Hematopoietic multipotent progenitor cell treated with erythropoietin and hydrocortisone succinate and interleukin-3 and kit ligand, for 6 days (in vitro differentiated cells): ENCODE results near the gene JAK1.
A peak's percentile ranks its signal among the peaks of the same experiment; 100 is the strongest.

Source experiments
- DNase-seq: peaks from one replicate; pipeline ENCODE4 v3.0.0-alpha.2; 2015

The JAK1 gene

DNA sequence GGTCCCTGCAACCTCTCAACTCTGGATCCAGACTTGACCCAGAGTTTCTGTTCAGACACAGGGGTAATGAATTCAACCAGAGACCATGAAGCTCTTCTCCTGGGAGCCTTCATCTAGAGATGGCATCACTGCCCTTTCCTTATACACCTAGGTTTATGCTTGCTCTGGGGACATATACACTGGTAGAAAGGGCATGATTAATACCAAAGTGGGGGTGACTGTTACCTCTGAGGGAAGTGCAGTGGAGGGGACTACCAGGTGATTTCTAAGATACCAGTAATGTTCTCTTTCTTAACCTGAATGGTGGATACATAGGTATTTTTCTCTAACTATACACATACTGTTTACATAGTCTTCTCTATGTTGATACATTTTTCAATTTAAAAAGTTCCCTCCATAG, 48.4 kb downstream of the JAK1 start:
- DNase-seq = no peak

GRCh38 chr1:64917328-64917861, 49.0 kb downstream of the JAK1 start:
- DNase-seq = peak; percentile 37

DNA sequence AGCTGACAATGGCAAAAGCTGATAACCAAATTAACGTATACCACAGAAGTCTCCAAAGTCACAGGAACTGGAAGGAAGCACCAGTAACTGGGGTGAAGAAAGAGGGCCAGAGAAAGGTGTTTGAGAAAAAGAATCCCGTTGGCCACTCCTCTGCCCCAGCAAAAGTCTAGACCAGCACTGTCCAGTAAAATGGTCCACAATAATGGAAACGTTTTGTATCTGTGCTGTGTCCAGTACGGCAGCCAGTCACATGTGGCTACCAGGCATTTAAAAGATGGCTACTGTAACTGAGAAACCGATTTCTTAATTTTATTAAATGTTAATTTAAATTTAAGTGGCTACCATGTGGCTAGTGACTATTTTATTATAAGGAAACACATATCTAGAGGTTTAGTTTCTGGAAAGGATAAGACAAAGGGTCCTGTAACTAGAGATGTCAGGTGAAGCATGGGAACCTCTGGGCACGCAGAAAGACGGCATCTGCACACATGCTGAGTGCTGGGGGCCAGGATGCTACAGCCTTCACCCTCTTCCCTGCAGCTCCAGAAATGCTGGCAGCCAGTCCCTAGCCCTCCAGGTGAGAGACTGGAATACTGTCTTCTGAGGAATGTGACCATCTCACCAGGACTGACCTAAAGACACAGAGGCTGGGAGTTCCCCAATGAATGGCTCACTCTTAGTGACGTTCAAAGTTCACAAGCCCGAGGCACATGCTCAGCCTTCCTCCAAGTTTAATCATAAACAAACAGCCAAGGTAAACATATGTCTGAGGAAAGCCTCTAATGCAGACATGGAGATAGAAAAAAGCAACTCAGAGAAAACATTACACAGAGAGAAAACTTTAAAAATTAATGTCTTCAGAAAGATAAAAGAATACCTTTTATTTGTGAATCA, 50.7 kb downstream of the JAK1 start:
- DNase-seq = no peak

GRCh38 chr1:64913361-64914015, 52.9 kb downstream of the JAK1 start:
- no peak for DNase-seq

DNA sequence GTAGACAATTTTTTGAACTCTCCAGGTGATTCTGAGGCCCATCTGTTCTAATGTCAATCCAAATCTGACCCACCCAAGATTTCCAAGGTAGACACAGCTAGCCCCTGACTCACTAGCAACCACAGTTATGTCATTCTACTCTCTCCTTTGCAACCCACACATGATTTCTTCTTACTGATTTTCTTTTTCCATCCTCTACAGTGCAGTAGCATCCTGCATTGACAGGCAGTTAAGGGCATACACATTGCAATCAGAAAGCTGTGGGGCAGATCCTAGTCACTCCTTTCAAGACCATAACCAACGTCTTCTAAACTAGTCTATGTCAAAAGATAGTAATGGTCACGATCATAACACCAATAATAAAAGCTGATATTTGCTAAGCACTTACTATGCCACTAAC, 54.2 kb downstream of the JAK1 start:
- no peak for DNase-seq

GRCh38 chr1:64911326-64911725, 55.0 kb downstream of the JAK1 start:
- no peak for DNase-seq

DNA sequence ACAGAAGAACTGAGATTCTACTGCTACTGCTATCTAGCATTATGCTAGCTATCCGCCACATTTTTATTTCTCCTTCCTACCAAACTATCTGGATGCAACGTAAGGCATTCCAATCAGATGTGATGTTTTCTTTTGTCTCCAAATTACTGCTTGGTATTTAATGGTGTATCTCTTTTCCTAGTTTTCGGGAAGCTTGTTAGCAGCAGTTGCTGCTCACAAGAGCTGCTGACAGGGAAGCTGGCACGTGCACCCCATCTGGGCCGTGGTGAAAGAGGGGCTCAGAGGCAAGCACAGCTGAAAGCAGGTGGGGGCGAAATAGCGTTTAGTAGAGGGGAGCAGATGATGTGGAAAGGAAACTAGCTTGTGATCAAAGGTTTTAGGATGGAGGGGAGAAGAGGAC, 57.3 kb downstream of the JAK1 start:
- DNase-seq = no peak

DNA sequence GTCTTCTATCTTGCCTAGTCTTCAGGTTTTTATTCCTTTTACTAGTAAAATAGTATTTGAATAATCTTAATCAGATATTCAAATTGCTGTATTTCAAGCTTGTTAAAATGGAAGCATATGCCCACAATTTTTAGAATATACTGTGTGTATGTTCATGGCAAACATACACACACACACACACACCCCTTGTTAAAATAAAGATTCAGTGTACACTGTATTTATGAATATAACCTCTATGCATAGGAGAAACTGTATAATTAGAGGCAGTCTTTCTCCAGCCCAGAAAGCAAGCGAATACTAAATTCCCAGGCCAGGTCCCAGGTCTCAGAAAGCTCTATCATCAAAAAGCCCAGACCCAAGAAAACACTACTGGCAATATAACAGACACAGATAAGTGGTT, 57.8 kb downstream of the JAK1 start:
- DNase-seq = no peak

DNA sequence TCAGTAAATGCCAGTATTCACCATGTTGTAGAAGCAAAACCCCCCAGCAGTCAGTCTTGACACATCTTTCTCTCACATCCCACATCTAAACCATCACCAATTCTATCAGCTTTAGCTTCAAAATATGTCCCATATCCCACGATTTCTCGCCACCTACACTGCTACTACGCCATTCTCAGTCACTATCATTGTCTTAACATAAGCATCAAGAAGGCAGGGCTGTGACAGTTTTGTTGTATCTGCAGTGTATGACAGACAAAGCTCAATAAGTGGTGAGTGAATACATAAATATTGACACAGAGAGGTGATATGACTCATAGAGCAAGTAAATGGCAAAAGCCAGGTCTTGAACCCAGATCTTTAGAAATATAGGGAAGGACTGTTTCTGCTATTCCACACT, 59.9 kb downstream of the JAK1 start:
- no peak for DNase-seq

- DNase-seq = no peak
Observed at GRCh38 chr1:64903593-64903992, 62.8 kb downstream of the JAK1 start.

DNA sequence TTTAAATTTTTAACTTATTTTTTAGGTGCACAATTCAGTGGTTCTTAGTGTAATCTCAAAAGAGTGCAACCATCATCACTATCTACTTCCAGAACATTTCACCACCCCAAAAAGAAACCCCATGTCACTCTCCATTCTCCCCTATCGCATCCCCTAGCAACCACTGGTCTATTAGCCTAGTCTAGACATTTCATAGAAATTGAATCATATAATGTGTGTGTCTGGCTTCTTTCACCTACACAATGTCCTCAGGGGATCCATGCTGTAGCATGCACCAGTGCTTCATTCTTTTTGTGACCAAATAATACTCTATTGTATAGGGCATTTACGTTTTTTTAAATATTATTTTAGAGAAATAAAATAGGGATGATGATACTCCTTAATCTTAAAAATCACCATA, 64.7 kb downstream of the JAK1 start:
- DNase-seq = no peak

GRCh38 chr1:64900916-64901315, 65.4 kb downstream of the JAK1 start:
- no peak for DNase-seq

DNA sequence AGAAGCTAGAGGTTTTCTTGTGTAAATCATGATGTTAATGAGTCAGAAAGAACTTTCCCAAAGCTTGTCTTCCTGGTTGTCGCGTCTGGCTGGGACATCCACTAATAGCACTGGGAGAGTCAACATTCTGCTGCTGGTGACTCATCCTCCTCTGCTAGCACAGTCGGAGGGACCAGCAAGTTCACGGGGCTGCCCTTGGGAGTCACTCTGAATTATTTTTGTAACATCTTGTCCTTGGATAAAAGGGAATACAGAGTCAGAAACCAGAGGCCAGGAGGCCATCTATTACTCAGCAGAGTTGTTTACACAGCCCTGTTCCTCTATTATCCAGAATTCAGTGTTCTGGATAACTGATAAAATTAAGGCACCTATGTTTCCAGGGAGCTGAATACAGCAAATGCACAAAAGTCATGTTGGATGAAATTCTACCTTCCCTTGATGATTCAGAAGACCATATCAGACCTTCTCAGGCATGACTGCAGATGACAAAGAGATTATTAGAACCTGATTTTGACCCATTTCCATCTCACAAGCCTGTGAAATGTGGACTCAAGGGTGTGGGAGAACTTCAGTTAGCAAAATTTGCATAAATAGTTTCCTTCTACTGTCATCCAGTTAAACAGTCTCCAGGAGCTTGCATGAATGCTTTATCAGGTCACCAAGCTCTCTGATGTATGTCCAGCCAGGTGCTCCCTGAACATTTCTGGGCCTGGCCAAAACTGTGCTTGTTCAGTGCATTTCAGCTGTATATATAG, 68.1 kb downstream of the JAK1 start:
- DNase-seq = peak; percentile 50

DNA sequence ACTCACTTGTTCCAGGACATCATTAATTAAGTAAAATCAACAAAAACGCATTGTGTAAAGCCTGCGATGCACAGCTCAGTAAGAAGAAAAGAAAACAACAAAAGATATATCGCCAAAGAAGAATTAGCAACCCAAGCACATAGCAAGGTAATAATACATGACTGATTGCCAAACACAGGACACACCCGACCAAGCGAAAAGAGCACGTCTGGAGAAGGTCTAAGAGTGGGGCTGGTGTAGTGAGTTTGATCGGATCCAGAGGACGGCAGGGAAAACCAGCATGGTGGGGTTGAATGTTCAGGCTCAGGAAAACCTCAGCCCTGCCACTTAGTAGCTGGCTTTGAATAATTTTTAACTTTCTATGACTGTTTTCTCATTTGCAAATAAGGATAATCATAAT, 69.8 kb downstream of the JAK1 start:
- no peak for DNase-seq

GRCh38 chr1:64895500-64895899, 70.8 kb downstream of the JAK1 start:
- DNase-seq = peak; percentile 72

GRCh38 chr1:64894438-64895196, 71.7 kb downstream of the JAK1 start:
- no peak for DNase-seq

DNA sequence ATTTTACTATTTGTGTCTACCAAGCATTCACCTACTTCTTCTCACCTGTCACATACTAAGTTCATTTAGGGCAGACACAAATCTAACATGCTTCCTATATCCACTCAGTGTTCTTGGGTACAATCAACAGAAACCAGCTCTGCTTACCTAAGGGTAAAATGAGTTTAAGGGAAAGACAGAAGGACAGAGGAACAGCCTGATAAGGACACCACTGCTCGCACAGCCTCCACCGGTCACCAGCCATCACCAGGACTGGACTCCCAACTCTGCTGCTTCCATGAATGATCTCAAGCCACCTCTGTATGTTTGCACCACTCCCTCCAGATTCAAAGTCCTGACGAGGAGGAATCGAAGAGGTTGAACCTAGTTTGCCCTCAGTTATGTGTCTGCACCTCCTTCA, 72.4 kb downstream of the JAK1 start:
- DNase-seq = no peak

DNA sequence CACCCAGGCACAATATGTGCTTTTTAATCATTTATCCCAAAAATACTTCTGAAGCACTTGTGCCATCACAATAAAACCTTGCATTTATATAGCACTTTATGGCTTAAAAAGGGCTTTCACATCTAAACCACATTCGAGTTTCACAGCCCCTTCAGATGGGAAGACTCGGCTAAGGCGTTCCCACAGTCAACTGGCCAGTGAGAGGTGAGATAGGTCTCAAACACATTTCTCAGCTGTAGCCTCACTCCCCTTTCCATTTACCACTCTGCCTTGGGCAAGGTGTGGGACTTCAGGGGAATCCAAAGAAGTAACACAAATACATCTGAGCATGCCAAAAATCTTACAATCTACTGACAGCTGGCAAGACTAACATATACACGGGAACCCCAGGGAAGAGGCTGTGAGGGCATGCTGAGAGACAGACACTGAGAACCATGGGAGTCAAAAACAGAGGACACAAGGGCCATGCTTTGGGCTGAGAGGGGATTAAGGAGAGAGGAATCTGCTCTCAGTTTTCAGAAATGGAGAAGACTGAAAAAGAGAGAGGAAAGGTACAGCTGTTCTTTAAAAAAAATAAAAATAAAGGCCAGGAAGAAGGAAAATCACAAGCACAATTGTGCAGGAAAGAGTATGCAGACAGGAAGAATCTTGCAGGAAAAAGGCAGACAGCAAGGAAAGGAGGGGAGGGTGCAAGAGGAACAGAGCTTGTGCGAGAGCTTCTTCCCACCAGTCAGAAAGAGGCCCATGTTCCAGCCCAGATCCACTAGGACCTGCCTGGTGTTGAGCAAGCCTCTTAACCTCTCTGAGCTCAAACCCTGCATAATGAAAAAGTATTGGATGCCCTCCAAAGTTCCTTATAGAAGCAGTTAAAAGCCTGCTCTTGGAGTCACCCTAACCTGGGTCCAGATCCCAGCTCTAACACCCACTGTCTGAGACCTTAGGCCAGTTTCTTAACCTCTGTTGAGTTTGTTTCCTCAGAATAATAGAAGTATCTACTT, 73.5 kb downstream of the JAK1 start:
- no peak for DNase-seq

GRCh38 chr1:64891448-64891825, 74.9 kb downstream of the JAK1 start:
- DNase-seq = no peak

- no peak for DNase-seq
Observed at GRCh38 chr1:64890699-64891447, 75.5 kb downstream of the JAK1 start.
